GM18508 (cell line): Measurements from ENCODE around the gene CPXM2.

Source experiments
- ATAC-seq: cut with Tn5 transposase; IDR thresholded peaks from one replicate; pipeline ENCODE4 v1.9.1; 2021; ENCODE audit warnings: moderate number of reproducible peaks; ENCODE audit not compliant: insufficient read depth, unreplicated experiment

The CPXM2 gene

DNA sequence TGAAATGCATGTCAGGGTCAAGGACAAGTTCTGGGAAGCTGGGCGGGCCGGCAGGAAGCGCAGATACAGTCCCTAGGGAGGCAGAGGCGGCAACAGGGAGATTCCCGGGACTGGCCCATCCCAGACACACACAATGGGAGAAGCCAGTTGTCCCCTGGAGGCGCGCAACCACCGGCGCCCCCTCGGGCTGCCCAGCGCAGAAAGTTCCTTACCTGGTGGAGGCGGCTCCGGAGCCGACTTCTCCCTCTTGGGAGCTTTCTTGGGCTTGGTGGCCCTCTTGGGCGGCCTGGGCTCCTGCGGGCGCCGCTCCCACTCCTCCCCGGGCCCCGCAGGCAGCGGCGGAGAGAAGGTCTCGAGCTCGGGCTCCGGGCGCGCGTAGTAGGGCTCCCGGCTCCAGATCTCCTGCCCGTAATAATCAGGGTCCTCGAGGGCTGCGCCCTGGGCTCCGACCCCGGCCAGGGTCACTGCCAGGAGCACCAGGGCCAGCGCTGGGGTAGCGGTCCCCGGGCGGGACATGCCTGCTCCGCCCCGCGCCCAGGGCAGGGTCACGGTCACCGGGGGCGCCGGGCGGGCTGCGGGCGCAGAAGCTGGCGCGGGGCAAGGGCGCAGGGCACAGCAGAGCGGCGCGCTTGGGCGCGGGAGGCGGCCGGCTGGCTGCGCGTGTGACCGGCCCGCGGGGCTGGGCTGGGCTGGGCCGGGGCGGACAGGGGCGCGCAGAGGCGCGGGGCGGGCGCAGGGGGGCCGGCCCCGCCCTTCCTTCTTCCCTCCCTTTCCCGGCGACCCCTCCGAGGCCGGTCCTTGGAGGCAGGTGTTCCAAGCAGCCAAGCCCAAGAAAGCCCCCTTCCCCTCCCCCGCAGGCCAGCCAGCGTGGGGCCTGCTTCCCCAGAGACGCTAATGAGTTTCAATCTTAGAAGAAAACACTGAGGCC lies at the start of gene CPXM2:
Gene CPXM2 (minus strand): TSS at position 664 of the 928 bp plus-strand sequence. CDS start 148 bp downstream, at position 516.
- no peak for ATAC-seq

DNA sequence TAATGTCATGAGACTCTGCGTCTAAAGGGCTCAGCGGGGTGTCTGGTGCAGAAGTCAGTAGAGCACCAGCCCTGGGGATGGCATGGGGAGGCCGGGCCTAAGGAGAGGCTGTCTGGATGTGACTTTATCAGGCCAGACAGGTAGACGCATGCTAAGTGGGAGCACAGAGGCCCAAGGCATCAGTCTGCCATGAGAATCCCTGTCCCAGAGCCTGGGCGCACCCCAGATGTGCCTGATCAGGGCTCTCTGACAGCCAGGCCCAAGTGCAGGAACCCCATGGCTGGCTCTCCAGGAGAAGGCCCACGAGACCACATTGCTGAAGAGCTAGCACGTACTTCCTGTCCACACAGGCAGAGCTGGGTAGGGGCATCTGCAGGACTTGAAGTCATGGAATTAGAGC lies 48.0 kb upstream of the CPXM2 start:
- ATAC-seq: no peak

DNA sequence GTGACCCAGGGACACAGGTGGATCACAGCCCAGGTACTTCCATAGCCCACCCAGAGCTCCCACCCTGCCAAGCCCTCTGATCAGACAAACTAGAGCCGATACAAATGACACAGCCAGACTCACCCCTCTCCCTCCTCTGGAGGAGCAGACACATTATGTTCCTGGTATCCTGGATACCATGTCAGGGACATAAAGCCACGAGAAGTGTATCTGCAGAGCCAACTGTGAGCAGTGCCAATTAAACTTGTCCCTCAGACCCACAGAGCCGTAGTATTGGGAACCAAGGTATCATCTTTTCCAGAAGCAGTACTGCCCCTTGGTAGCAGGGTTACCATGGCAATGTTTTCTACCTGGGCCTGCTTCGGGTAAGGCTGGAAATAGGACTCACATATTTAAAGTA lies 47.3 kb upstream of the CPXM2 start:
- no peak for ATAC-seq

DNA sequence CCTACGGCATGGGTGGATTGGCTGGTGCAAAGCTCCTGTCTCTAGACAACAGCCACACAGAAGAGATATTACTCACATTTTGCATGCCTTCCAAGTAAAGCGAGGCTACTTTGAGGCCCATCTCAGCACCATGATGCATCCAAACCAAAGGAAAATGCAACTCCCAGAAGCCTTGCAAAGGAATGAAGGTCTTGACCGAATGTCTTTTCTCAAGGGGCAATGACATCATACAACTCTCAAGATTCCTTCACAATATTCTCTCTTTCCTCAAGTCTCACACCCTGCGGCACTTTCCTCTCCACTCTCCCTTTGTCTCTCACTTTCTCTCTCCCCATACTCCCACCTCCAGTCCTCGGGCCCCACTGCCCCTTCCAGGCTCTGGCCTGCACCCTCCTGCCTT lies 44.8 kb upstream of the CPXM2 start:
- ATAC-seq: no peak

DNA sequence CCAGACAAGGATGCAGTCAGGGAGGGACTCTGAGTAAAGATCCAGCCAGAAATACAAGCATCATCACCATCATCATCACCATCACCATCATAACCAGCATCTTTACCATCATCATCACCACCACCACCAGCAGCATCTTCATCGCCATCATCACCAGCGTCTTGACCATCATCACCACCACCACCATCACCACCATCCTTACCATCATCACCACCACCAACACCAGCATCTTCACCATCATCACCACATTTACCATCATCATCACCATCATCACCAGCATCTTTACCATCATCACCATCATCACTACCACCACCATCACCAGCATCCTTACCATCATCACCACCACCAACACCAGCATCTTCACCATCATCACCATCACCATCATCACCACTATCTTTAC lies 44.1 kb upstream of the CPXM2 start:
- no peak for ATAC-seq

DNA sequence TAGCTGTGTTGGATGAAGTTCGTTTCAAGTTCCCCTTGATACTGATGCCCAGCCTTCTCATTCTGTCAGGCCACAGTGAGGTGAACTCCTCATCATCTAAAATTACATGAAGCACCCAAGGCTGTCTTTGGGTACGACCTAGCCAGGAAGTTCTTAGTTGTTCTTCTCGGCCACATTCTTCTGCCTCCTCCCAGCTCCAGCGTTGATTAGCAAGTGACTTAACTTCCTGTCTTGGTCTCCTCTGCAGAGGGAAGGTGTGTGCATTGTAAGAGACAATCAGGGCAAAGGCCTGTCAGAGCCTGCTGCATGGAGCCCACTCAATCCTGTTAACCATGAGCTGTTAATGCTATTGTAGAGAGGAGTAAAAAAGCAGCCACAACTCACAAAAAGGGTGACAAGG lies 43.2 kb upstream of the CPXM2 start:
- ATAC-seq: no peak

DNA sequence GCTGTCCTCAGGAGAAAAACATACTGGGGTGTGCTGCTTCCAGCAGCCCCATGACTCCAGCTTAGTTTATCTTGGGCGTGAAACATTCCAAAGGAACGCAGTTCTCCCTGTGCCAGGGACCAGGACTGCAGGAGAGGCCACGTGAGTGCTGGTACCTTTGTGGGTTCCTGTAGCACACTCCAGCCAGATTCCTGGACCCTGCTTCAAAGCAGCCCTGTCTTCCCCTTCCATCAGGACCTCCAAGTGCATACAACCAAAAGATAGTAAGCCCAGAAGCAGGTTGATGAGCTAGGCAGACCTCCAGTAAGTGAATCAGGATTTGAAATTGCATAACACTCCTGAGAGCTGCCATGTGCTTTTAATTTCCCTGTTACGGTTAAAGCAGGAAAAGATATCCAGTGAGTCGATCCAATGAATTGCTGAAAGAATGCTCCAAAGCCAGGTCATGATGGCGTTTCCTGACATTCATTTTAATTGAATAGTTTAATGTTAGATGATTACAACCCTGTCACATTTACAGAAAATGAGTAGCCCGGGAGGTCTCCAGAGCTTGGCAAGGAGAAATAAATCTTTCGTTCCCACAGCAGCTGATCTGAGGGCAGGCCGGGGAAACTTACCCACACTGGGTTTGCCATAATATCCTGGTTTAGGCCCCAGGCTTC lies 38.9 kb upstream of the CPXM2 start:
- ATAC-seq: no peak

DNA sequence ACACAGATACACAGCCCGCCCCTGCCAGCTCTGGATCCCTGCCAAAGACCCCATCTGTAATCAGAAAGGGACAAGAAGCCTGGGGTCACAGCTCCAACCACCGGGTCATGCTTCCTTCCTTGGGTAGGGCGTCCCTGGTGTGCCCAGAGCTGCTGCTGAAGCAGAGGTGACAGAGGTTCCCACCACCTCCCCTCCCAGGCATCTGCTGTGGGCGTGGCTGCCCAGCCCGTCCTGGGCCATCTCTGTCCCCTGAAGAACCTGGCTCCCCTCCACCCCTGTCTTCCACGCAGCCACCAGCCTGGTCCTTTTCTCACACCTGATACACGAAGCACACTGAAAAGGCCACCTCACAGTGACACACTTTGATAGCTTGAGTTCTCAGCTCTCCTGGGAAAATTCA lies 38.2 kb upstream of the CPXM2 start:
- ATAC-seq: no peak

DNA sequence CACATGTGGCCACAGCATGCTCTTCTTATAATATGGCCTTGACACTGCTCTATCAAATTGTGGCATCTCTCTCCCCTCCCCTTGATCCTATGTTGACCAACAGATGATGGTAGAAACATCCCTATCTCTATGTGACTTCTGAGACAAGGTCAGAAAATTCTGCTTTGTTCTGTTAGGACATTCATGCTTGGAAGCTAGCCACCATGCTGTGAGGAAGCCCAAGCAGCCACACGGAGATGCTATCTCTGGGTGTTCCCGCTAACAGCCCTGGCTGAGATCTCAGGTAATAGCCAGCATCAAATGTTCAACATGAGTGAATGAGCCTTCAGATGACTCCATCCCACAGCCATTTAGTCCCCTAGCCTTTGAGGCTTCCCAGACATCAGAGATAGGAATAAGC lies 36.8 kb upstream of the CPXM2 start:
- no peak for ATAC-seq

DNA sequence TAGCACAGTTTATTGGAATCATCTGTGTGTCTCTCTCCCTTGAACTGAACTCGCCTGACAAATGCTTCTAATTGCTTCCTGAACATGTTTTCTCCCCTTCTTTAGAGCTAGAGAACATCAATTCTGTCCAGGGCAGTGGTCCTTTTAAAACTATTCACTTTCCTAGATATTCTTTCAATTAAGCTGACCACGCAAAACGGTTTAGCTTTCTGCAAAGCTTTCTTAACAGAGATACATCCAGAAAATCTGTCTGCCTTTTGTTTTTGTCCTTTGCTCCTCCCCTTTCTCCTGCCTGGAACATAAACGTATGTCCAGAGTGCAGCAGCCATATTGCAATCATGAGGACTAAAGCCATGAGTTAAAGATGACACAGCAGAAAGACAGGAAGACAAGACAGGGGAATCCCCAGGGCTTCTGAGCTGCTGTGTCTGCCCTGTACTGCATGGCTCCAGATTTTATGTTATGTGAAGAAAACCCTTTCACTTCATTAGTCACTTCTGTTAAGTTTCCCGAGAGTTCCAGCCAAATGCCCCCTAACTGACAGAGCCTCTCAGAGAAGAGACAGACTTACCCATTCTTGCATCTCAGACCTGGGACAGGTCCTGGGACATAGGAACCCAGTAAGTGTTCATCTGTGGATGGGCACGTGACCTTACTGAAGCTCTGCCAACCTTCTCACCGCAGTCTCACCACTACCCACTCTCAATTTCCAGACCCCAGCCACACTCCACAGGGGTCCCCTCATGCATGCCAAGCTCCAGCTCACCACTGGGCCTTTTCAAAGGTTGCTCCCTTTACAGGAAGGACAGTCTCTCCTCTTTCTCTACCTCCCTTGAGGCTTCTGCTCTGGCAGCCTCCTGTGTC lies 35.0 kb upstream of the CPXM2 start:
- ATAC-seq: no peak

DNA sequence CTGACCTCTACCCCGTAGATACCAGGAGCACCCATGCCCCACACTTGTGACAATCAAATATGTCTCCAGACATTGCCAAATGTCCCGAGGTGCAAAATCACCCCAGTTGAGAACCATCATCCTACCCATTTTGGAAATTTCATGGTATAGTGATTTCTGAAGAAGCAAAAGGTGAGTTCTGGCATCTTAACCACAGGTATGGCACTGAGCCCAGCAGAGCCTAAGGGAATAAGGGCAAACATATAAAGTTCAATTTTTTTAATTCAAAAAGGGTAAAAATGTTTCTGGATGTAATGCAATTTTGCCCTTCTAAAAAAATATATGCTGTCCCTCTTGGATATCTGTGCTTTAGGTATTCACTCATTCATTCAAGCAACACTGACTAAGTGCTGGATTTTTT lies 30.5 kb upstream of the CPXM2 start:
- no peak for ATAC-seq

DNA sequence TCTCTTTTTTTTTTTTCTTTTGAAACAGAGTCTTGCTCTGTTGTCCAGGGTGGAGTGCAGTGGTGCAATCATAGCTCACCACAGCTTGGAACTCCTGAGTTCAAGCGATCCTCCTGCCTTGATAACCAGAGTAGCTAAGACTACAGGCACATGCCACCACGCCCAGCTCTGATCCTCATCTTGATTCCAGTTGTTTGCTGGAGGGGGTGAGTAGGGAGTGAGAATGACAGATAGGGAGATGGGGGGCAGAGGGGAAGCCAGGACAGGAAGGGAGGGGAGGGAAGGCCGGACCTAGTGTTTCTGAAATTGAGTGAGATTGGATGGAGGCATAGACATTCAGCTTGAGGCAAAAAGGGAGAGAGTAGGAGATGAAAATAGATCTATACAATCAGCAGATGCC lies 25.2 kb upstream of the CPXM2 start:
- no peak for ATAC-seq

DNA sequence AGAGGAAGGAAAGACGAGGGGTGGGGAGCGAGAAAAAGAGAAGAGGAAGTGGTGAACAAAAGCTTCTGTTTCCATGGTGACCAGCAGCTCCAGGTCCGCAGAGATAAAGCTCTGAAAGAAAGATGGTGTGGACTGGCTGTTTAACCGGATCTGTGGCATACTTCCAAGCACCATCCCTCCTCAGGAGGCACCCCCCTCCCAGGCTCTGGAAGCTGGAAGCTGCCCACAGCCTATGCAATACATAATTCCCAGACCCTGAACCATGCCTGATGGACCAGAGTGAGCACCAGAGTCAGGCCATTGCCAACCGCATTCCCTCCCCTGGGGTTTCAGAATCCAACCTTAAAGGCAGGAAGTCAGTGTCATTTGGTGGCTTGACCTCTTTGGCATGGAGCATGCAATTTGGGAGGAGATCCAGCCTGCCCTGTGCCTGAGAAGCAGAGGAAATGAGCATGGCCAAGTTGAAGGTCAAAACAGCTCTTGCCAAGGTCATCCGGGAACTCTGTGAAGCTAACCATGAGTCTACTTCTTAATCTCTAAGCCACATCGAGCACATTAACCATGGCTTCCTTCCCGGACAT lies 22.2 kb upstream of the CPXM2 start:
- no peak for ATAC-seq

DNA sequence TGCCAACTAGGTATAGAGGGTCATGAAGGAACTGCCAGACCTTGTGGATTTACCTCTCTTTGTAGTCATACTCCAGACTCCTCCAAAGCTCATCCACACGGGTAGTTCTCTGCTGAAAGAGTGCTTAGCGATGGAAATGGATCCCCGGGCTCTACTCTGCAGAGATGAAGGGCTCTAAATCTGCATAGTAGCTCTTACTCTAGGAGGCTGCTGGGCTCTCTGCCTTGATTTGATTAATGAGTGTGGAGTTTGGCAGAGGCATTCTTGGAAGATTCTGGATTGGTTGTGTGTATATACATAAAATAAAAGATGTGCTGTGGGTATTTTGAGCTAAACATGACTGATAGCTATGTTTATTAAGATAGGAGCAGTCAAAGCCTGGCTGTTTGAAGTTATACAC lies 21.3 kb upstream of the CPXM2 start:
- no peak for ATAC-seq

DNA sequence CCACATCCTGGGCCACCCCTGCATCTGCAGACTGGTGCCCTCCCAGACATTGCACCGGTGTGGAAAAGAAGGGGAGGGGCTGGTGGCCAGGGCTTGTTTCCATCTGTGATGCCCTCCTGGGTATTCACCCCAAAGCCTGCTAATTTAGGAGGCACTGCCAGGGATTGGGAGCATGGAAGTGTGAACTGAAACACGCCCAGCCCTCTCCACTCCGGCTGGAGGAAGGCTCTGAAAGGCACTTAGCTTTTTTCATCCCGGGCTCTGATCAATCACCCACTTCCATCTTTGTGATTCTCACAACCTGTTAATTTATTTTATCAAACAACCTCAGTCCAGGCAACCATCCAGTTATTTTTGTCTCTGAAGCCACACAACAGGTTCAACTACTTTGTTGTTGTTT lies 20.9 kb upstream of the CPXM2 start:
- ATAC-seq: no peak

DNA sequence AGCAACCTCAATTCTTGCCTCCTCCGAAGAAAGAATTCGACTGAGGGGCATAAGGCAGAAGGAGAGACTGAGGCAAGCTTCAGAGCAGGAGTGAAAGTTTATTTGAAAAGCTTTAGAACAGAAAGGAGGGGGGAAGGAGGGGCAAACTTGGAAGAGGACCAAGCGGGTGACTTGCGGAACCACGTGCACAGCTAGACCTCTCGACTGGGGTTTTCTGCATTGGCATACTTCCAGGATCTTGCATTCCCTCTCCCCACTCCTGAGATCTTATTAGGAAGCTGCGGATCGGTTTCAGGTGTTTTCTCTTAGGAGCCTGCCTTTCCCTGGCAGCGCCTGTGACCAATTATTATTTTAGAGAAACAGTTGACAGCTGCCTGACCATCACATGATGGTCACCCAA lies 20.3 kb upstream of the CPXM2 start:
- no peak for ATAC-seq

DNA sequence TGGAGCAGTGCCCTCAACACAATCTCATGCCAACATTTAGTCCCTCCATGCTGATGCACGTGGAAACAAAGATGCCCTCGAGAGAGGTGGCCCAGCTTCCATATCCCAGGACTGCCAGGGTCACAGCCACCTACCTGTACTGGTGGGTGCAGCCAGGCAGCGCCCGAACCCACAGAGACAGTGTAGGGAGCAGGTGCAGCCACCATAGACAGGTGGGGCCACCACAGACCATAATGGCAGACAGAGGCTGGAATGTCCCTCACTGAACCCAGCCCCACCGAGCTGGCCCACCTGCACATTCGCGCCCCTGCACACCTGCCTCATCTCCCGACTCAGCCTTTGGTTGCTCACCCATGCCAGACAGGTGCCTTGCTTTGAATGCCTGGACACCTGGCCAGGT lies 18.3 kb upstream of the CPXM2 start:
- no peak for ATAC-seq

DNA sequence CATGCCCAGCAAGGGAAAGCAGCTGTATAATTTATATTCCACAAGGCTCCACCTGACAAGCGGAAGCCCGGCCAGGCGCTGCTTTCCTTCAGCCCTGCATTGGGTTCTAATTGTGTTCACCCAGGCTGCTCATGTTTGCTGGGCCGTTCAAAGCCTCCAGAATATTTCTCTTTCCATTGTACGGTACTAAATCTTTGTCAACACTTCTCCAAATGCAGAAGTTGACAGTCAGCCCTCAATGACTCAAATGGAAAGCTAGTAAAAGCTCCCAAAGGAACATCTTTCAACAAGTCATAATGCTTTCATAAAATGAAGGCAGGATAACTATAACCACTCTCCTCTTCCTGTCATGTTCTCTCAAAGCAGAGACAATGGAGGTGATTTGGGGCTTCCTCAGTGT lies 17.8 kb upstream of the CPXM2 start:
- no peak for ATAC-seq

DNA sequence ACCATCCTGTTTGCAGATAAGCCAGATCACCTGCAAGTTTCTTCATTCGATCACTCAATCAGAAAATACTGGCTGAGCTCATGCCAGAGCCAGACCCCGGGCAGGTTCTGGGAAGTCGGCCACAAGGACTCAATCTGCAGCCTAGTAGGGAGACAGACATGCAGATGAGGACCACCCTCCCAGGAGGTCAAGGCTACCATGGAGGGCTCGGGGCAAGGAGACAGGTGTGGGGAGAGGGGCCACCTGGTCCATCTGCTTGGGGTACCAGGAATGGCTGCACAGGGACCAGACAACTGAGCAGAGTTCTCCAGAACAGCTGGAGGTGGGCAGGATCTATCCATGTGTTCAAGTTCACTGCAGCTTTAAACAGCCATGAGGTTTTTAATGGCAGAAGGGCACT lies 16.8 kb upstream of the CPXM2 start:
- no peak for ATAC-seq

DNA sequence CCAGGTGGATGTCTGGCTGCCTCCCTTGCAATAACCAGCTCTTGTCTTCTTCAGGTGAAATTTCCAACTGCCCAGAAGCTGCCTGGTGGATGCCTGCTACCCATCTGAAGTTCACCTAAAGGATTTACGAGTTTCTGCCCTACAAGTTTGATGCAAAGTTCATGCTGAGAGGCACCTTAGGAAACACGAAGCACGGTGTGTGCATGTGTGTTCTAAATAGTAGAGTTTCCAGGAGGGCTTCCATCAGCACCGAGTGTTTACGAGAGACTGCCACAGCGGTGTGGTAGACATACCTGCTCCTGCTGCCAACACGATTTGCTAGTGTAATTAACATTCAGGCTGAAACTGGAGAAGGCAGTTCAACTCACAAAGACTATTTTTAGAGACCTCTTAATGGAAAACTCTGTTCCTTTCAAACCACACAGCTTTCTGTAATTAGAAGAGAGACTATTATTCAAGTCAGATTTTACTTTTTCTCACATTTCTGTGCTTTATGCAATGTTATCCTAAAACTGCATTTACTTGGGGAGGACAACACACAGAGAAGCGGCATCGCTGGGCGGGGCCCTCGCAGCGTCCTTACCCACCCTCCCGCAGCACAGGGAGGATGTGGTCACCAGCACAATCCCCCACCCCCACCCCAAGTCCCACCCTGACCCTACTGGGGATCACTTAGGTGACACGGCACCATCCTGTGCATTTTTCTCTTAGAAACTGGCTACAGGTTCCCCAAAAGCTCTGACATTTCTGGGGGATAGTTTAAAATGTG lies 15.5 kb upstream of the CPXM2 start:
- no peak for ATAC-seq
